GM19397 (cell line): ENCODE results near the gene CELF2.
"Not testable (repeated sequence)": the region's sequence is repeated elsewhere in the genome, so short reads cannot be mapped to it uniquely, and the experiment has no call there.

Experiments
- ATAC-seq: cut with Tn5 transposase; IDR thresholded peaks from one replicate; pipeline ENCODE4 v1.9.1; 2021; ENCODE audit warnings: mild to moderate bottlenecking, moderate library complexity; ENCODE audit not compliant: unreplicated experiment

Gene CELF2

GRCh38 chr10:11363497-11363896 is 345.8 kb downstream of the CELF2 start:
- ATAC-seq, result no peak

GRCh38 chr10:11364241-11364640 is 346.6 kb downstream of the CELF2 start:
- no peak for ATAC-seq

GRCh38 chr10:11366889-11367288 is 349.2 kb downstream of the CELF2 start:
- ATAC-seq, result not testable (repeated sequence)

DNA sequence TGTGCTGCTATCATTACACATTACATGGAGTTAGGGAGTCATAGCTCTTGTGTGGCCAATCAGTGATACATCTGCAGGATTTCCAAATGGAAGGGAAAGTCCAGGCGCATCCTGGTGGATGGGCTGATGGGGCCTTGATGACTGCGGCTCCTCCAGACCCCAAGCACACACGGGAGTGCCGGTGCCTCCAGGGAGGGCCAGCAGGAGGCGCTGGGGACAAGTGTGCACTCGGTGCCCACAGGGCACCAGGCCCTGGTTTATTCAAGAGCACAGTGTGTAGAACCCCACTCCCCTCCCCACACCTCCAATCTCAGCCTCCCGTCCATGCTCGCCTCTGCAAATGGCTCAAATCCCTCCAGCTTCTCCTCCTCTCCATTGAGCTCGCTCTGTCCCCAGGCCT is 349.8 kb downstream of the CELF2 start:
- ATAC-seq, result no peak

DNA sequence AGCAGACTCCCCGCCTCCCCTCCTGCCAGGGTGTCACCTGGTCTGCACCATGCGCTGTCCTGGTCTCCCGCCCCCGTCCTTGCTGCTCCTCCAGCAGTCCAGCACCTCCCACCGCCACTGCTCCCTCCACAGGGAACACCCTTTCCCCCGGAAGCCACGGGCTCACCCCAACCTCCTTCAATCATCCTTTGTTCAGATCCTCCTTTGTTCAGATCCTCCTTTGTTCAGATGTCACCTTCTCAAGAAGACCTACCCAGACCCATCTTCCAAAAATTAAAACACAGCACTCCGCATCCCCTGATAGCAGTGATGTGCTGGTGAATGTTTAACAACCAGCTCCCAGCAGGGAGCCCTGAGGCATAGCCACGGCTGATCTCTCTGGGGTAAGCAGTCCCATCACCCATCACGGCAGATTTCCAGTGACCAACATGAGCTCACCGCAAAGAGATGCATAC is 356.1 kb downstream of the CELF2 start:
- no peak for ATAC-seq

DNA sequence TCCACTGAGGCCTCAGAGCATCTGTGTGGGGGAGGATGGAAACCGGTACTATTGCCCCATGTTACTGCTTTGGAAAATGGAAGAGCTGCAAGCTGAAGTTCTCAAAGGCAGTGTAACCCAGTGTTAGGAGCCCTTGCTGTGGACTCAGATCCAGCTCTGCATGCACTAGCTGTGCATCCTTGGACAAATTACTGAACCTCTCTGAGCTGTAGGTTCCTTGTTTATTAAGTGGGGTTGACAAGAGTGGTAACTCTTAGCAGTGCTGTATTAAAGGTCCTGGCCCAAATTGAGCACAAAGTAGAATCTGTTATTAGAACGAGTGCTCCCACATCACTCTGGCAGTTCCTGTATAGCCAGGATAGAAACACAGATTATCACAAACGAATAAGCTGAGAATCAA is 359.6 kb downstream of the CELF2 start:
- no peak for ATAC-seq

GRCh38 chr10:11378835-11379234 is 361.2 kb downstream of the CELF2 start:
- ATAC-seq, result no peak

DNA sequence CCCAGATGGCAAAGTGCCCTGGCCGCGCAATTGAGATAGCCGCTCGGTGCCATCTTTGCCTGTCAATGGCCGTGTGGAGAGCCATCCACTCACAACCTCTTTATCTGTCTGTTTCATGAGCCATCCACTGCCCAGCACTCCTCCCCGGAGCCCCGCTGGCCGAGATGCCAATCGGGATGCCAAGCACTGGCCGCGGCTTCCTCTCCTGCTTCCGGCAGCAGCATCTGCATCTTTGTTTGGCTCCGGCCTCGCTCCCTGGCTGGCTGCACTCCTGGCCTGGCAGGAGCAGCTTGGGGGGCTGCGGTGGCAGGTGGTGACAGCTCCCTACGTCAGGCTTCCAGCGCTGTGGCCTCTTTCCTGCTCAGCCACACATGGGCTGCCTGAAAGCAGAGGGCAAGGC is 362.1 kb downstream of the CELF2 start:
- no peak for ATAC-seq

GRCh38 chr10:11381023-11381422 is 363.4 kb downstream of the CELF2 start:
- no peak for ATAC-seq

GRCh38 chr10:11381511-11381910 is 363.8 kb downstream of the CELF2 start:
- ATAC-seq, result no peak

DNA sequence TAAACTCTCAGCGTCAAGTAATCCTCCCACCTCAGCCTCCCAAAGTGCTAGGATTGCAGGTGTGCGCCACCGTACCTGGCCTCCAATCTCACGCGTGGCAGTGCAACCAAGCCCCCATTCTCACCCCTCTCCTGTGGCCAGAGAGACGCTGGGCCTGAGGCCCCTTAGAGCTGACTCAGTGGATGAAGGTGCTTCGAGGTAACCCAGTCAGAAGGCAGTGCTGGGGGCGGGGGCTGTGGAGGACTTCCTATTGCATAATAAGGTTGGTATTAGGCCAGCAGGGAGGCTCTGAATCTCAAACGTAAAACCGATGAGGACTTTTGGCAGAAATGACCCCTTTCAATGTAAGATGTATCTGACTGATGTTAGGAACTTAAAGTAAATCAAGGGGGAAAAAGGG is 364.5 kb downstream of the CELF2 start:
- no peak for ATAC-seq

GRCh38 chr10:11386044-11386443 is 368.4 kb downstream of the CELF2 start:
- ATAC-seq, result no peak
